HG03097 (cell line): ENCODE measurements around the gene FAU.
A peak's percentile ranks its signal among the peaks of the same experiment; 100 is the strongest.

Source experiments
- ATAC-seq: cut with Tn5 transposase; IDR thresholded peaks from one replicate; pipeline ENCODE4 v1.9.1; 2021; ENCODE audit not compliant: unreplicated experiment, low FRiP score

FAU gene

DNA sequence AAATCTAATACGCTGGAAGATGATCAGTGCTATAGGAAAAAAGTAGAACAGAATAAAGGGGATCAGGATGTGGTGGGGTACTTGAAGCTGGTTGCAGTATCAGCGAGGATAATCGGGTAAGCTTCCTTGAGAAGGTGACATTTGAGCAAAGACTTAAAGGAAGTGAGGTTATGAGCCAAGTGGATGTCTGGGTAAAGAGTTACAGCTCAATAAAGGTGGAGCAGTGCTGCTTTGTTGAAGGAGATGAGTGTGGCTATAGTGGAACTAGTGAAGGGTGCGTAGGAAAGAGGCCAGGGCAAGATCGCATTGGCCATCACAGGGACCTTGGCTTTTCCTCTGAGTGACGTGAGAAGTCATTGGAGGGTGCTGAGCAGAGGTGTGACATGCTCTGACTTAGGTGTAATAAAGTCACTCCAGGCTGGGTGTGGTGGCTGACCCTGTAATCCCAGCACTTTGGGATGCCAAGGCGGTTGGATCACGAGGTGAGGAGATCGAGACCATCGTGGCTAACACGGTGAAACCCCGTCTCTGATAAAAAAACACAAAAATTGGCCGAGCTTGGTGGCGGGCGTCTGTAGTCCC lies 14.7 kb upstream of the FAU start:
- ATAC-seq, result no peak

DNA sequence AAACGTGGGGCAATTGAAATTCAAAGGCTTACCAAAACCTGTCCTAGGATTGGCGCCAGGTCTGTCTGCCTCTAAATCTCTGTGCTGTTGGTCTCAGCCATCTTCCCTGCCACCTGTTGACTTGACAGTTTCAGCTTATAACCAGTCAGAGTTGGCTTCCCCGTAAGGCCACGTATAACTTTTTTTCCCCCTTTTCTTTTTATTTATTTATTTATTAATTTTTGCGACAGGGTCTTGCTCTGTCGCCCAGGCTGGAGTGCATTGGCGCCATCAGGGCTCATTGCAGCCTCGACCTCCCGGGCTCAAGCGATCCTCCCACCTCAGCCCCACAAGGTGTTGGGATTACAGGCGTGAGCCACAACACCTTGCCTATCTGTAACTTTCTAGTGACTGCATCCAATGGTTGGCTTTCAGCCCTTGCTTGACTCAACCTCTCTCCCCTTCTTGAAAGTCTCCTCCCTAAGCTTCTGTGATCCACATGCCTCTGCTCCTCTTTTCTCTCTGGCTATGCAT lies 13.8 kb upstream of the FAU start:
- no peak for ATAC-seq

DNA sequence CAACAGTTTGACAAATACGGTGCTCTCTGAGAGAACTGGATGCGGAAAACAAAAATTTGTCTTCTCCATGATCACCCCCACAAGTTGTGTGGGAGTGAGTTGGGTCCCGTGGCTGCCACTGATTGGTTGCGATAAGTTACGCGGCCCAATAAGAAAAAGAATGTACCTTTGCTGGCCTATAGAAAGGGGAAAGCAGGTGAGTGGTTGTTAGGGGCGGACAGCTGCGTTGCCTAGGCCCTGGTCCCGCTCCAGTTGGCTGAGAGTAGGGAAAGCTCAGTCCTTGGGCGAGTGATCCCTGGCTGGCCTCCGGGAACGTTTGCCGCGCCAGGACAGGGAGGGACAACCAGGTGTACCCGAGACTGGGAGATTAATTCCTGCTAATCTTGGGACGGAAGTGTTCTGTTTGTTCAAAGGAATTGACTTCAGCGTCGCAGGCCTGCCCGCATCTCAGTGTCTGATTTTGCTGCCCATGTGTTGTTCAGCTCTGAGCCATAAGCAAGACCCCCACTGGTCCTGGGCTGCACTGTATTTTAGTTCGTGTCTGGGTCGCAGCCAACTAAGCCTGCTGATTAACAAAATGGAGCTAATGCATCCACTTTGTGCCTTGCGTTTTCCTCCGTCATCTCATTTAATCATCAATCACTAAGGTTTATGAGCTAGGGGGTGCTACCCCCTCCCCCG lies 13.2 kb upstream of the FAU start:
- peak; percentile 56 for ATAC-seq

DNA sequence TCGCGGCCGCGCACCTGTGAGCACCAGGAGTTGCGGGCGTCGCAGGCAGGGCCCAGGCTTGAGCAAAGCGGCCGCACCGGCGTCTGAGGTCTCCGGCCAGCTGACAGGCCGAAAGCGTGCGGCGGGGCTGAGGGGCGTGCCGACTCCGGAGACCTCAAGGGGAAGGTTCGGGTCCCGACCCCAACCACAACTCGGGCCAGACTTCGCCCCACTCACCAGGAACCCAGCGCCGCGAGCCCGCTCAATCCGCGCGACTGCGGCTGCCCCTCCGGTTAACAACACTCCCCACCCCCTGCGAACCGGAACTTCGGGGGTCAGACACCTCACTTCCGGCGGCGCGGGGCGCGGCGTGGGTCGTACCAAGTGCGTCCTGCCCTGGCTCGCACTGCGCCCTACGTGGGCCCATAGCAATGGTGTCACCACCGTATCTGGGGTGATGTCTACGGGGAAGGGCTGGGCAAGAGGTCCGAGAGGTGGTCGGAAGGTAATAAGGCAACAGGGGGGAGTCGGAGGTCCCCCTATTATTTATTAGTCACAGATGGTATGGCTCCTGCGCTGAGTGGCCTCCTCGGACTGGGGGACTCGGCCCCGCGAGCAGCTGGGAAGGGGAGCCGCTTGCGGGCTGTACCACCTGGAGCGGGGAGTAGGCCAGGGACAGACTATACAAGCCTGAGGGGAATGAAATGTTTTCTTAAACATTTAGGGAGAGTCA lies 12.5 kb upstream of the FAU start, which contains the start of gene SYVN1:
Gene SYVN1, minus strand, starts transcription at position 280 of the 712 bp plus-strand sequence. CDS start 918 bp downstream, outside the sequence.
- peak; percentile 54 for ATAC-seq

DNA sequence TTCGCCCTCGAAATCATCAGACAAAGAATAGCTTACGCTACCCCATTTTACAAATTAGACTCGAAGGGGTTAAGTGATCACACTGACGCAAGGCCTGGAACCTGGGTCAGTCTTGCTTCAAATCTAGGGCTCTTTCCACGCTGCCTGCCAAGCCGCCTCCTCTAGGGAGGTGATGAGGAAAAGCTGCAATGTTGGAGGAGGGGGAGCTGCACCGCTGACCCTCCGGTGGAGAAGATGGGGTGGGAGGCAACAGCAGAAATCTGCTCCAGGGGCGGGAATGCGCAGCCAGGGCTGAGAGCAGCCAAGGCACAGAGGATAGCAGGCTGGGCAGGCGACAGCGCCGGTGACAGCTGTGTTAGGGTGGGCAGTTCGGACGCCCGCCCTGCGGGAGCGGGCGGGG lies 11.8 kb upstream of the FAU start:
- no peak for ATAC-seq

DNA sequence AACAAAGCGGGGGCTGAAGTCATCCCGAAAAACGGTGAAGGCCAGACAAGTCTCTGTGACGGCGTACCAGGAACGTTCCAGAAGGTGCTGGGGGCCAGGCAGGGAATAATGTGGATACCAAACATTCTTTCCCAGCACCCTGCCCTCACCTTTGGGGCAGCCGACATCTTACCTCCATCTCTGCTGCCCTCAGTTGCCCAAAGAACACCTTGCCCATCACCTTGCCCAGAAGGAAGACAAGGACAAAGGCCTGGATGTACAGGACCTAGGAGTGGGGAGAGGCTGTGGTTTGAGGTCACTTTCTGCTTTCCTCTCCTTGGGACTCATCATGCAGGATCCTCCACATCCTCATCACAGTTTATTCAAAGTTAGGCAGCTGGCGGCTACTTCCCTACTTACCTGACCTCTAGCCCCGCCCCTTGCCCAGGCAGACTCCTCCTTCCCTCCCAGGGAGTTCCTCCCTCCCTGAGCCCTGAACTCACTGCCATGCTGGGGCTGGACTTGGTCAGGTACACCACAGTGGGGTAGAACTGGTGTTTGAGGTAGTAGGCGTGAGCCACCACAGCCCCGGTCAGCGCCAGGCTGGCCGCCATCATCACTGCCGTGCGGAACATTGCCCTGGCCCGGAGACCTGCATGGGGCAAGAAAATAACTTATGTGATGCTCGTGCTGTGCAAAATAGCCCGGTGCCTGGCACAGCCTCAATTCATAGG lies 11.2 kb upstream of the FAU start:
- ATAC-seq, result no peak

DNA sequence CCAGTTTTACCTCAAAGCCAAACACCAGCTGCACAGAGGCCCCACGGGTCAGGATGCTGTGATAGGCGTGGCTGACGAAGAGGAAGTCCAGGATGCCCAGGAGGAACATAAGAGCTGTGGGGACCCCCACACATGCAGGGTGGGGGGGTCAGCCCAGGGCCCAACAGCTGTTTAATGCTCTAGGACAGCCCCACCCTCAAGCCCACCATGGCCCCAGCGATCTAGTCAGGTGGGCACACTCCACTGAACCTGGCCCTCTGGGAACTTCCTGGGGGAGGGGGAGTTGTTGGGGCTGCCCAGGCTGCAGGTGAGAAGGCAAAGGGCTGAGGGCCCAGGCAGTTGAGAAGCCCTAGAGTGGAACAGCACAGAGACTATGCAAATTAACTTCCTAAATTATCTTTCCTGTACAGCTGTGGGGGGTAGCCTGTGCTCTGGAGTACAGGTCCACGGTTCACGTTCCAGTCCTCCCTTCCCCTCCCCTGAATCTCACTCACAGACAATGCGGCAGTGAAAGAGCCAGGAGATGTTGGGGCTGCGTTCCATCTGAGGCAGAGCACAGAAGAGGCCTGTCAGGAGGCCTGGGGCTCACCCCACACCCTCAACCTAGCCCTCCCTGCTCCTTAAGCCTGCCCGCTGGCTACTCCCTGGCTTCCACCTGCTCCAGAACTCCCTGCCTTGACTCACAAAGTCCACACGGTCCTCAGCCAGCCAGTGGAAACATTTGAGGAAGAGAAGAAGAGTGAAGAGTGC lies 10.5 kb upstream of the FAU start:
- ATAC-seq, result no peak

DNA sequence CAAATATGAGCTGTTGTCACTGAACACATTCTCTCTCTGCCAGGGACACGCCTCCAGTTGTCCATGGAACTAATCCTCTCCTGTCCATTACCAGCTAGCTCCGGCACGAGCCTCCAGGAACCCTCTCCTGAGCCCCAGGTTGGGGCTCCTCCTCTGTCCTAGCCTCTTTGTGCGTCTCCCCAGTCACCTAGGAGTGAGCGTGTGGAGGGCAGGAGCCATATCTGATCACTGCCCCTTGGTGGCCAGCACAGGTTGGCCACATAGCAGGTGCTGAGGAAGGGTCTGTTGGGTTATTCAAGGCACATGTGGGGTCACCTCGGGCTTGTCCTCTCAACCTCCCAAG lies 9.9 kb upstream of the FAU start:
- ATAC-seq, result no peak

DNA sequence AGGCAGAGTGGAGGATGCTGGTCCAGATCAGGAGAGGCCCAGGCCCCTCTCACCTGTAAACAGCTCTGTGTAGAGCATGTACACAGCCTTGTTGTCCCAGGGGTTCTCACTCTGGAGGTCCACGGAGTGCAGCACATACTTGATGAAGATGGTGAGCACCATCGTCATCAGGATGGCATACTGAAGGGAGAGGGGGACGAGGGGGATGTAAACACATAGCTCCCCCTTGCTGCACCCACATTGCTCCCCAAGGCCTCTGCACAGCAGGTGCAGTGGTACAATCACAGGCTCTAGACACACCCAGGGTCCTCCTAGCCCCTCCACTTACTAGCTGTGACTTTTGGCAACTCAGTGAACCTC lies 9.5 kb upstream of the FAU start:
- no peak for ATAC-seq

DNA sequence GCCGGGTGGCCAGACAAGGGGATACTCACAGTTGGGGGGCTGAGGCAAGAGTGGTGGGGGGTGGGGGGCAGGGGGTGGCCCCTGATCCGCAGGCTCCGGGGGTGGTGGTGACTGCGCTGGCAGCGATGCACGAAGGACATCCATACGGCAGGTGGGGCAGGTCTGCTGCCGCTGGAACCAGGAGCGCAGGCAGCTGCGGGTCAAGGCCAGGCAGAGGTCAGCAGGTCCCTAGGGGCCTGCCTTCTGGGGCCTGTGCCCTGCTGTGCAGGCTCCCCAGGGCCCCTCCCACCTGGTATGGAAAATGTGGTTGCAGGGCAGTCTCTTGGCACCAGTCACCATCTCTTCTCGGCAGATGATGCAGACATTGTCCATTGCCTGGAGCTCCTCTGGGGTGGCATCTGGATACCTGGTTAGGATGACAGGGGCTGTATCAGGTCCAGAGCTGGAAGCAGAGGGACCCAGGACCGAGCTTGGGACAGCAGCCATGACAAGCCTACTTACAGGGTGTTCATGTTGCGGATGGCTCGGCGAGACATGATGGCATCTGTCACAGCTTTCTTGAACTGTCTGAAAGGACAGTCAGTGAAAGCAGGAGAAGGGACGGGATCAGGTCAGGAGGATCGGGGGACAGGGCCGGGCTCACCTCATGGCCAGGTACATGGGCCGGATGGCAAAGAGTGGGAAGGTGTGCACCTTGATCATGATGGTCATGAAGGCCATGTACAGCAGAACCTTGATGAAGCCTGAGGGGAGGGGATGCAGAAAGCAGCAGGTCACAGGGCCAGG lies 8.9 kb upstream of the FAU start:
- ATAC-seq, result no peak

DNA sequence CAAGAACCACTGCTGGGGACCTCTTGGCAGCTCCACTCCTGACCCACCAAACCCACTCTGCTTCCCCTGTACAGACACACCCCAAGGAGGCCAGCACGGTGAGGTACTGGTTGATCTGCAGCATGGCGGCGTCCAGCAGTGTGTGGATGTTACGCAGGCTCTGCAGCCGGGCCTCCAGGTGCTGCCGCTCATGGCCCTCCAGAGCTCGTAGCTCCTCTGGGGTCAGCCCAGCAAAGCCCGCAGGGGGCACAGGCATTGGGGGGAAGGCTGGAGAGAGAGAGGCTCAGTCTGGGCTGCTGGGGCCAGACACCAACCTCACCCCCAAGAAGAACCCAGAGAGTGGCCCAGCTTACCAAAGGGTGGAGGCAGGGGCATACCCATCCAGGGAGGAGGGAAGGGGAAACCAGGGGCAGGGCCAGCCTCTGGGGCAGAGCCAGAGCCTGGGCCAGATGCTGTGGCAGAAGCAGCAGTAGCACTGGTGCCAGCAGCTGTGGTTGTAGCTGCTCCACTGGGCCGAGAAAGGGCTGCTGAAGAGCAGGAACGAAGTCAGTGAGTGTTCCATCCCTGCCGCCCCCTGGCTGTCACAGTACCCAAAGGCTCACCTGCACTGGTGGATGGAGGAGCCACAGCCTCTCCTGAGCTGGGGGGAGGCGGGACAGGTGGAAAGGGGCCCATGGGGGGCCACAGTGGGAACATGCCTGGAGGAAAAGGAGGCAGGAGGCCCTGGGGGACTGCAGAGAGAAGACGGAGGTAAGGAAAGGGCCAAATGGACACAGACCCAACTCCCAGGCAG lies 7.9 kb upstream of the FAU start:
- no peak for ATAC-seq

DNA sequence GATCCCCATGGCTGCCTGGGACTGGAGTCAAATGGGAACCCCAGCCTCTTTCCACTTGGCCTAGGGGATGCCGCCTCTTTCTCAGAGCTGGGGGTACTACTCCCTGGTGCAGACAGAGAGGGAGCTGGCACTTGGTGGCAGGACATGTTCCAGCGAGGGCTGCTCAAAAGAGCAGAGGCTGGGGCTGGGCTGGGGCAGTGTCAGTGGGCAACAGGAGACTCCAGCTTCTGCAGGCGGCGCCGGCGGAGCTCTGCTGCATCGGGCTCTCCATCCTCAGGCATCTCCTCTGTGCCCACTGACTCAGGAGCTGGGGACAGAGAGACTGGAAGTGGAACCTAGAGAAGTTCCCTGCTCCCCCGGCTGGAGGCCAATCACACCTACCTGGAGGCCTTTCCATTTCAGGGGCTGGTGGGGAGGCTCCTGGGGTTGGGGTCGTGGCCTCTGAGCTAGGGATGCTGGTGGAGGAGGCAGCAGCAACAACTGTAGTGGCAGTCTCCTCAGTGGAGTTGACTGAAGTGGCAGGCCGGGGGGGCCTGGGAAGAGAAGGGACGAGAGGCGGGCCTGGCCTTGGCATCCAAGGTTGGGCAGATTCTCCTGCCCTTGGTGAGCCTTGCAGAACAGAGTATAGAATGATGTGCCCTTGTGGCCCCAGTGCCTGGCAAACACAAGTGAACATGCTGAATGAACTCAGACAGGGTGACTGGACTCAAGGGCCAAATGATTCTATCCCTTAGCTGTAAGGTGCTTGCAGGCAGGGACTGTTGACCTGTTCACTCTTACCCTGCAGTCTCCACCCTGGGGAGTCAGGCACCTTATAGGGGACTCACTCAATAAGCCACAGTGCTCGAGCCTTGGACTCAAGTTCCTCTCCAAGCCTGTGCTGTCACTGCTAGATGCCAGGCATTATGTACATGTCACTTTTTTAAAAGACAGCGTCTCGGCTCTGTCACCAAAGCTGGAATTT lies 6.5 kb upstream of the FAU start:
- ATAC-seq, result no peak

DNA sequence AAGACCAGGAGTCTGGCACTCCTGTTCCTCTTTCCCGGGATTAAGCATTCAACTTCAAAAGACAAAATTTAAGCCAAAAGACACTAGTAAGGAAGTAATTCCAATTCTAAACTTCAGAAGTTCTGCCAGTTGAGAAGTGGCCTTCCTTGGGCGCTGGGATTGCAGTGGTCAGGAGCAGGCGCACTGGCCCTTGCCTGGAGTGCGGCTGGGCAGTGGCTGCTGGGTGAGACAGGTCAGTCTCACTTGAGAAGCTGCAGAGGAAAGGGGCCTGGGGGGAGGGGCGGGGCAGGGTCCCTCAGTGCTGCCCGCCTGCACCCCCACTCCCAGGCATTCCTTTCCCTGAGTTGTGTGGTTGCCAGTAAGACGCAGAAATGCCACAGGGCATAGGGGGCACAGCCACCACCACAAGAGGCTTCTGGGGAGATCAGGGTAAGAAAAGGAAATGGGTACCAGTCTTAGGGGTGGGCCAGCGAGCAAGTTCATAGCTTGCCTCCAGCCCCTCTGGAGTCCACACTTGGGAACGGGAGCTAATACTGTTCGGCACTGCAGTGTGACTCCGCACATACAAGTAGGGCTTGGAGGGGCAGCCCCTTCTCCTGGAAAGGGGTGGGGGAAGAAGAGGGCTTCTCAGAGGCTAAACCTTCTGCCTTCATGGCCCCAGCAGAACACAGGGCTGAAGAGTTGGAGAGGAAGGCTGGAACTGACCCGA lies 5.7 kb upstream of the FAU start:
- no peak for ATAC-seq

DNA sequence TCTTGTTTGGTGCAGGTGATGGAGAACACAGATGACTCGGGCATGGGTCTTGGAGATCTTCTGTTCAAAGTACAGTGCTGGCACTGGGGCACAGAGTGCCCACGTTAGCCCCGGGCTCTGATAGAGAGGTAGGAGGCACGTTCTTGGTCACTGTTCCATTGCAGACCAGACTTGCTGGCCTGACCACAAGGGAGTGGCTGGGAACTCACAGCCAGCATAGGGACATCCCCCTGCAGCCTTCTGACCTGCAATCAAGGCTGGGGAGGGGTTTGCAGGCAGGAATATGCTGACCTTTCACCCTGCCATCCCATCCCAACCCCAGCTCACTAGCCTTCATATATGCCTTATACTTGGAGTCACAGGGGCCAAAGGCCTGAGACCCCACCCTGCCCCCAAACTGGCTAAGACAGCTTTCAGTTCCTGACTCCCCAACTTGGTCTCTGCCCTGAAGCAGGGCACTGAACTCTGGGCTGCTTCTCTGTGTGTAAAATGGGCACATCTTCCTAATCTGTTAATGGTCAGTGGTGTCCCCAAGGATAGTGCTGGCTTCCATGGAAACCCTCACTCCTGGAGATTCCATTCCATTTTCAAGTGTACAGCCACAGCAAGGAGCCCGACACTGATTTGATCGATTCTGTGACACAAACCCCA lies 4.8 kb upstream of the FAU start:
- ATAC-seq, result no peak

DNA sequence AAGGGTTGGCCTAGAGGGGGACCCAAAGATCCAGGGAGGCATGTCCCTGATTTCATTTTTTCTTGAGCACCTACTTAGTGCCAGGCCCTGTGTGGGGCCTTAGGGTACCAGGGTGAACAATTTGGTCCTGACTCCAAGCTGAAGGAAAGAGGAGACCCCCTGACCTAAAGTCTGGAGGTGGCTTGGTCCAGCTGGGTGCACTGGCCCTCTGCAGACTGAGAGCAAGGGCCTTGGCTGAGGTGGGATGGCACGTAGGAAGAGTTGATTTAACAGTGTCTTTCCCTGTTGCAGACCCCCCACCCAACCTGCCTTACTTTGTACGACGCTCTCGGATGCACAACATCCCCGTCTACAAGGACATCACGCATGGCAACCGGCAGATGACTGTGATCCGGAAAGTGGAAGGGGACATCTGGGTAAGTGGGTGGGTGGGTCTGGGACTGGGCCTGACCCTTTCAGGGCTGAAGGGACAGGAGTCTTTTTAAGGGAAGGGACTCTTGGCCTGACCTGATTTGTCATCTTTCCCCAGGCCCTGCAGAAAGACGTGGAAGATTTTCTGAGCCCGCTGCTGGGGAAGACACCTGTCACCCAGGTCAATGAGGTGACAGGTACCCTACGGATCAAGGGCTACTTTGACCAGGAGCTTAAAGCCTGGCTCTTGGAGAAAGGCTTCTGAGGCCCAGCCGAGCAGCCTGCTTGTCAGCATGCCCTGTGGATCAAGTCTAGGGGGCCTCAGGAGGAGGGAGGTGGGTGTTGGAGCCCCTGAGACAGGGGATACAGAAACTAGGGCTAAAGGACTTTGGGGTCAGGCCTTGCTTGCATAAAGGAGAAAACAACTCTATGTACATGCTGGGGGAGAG lies 3.5 kb upstream of the FAU start:
- no peak for ATAC-seq
